GM21786 (cell line): Measurements from ENCODE around the gene FZD7.

Experiments used
- ATAC-seq: cut with Tn5 transposase; IDR thresholded peaks from one replicate; pipeline ENCODE4 v1.9.1; 2021; ENCODE audit not compliant: unreplicated experiment

The FZD7 gene

DNA sequence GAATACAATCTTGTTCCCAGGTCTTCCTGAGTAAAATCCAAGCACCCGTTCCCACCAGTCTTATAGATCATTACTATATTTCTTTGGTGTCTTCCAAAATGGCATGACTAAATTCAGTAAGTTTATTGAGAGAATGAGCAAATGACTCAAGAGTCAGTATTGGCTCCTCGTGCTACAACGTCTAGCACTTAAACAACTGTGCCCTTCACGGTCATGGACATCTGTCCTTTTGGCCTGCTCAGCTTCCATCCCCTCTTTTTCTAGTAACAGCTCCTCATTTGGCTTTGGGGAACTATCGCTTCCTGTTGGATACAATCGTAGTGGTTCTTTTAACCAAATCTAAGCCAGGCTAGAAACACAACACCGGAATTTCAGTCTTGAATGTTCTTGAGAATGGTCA is 24.1 kb upstream of the FZD7 start:
- no peak for ATAC-seq

- no peak for ATAC-seq
These were observed 19.3 kb upstream of the FZD7 start for GRCh38 chr2:202014318-202014717.

- ATAC-seq, result no peak
These were observed 18.9 kb upstream of the FZD7 start for GRCh38 chr2:202014759-202015211.

DNA sequence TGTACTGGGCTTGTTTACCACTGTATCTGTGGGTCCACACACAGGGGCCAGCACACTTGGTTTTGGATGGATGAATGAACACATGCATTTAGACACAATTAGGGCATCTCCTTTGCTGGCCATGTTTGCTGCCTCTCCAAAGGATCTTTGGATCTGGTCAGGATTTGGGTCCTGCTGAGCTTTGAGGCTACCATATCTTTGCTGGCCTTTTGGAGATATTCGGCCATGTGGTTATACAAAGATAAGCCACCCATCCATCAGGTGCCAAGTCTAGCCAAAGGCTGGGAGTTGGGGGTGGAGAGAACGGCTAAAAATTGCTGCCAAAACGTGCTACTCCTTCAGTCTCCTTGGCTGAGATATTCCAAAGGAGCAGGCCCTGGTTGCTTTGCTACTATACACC is 18.2 kb upstream of the FZD7 start:
- no peak for ATAC-seq

- no peak for ATAC-seq
These were observed 17.0 kb upstream of the FZD7 start for GRCh38 chr2:202016579-202017227.

GRCh38 chr2:202017940-202018339 is 15.7 kb upstream of the FZD7 start:
- ATAC-seq, result no peak

- ATAC-seq, result no peak
These were observed 14.7 kb upstream of the FZD7 start for GRCh38 chr2:202018950-202019349.

DNA sequence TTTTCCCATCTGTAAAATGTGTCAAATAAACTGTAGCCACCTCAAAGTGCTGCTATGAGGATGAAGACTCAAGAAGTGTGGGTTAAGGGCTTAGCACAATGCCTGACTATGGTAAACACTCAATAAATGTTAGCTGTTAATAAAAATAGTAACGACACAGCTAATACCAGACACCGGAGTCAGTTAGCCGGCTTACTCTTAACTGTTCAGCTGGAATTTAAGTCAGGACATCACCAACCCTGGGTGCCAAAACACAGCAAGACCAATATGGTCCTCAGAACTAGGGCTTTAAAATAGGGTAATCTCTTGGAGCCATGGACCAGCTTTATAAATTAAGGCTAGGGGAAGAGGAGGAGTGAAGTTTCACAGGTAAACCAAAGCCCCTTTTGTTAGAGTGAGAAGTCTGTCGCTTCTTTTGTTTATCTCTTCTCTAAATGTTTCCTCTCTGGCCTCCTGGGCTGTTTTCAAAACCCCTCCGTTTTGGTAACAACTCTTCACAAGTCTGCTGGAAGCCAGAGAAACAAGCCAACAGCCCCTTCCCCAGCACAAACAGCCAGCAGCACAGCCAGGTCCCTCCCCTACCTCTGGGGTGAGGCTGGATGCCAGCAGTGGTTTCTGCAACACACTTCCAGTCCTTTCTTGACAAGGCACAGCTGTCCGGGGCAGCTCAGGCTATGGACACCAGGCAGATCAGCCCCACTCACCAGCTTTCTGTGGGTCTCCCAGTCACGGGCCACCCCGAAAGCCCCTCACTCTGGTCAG is 13.8 kb upstream of the FZD7 start:
- no peak for ATAC-seq

DNA sequence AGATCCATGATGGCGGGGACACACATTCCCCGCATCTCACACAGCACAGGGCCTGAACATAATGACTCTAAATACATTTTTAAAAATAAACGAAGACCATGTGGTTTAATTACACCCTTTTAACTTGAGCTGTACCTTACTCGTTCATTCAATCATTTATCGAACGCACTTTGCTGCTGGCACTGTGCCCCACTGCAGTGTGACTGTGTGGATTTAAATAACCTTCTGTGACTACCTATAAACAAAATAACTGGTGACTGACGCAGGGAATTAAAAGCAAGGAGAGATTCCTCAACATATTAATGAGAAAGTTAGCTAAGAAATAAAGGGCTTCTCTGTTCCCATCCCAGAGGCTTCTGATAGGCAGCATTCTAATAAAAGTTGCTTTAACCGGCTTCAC is 10.9 kb upstream of the FZD7 start:
- ATAC-seq, result no peak

DNA sequence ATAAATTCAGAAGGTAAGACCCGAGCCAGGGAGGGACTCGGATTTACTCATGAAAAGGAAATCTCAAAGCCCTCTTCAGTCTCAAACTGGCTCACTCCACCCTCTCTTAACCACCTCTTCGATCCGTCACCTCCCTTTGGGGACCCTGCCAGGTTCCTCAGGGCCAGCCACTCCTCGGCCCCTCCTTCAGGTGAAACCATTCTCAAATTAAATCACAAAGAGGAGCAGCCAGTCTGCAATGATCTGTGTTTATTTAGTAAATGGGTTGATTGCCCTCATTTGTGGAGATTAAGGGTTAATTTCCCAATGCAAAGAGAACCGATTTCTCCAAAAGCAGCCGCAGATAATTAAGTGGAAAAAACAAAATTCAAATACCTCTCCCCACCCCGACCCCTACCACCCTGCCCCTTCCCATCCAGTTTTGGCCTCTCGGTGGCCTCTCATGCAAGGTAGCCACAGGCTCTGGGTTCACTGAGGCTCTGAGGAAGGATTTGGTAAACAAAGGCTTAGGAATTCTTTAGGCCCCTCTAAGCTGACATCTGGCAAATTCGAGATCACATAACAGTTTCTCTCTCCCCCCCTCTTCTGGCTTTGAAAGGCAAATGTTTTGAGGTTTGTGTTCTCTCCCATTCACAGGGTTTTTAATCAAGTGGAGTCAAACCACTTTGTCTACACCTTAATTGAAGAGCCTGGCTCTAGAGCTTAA is 10.3 kb upstream of the FZD7 start:
- ATAC-seq, result no peak

DNA sequence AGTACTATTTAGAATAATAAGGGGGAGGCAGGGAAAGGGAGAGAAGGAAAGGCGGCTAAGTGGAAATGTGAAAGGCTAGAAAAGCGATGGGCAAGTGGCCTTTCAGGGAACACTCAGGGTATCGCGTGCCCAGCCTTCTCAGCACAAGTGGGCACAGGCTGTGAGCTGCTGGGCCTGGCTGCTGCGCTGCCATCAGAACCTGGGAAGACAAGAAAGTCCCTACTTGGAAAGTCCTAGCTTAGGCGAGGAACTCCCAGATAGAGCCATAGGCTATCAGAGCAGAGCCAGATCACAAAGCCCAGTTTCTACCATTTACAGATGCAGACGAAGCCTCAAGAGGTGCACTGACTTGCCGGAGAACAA is 9.8 kb upstream of the FZD7 start:
- ATAC-seq, result no peak

GRCh38 chr2:202024871-202025270 is 8.8 kb upstream of the FZD7 start:
- no peak for ATAC-seq

DNA sequence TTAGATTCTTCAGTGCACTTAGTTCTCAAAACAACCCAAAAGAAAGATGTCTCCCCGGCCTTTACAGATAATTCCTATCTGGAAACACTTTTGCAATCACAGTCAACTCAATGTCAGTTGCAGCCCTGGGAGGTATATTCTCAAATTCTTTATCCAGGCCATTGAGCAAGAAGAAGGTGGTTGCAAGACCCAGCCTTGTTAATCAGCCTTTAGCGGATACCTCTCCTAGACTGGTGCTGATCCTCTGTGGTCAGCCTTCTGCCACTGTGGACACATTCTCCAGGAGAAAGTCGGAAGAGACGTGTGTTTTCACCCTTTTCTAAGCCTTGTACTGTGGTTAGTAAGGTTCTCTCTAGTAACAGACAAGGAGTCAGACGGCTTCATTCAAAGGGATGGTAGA is 7.8 kb upstream of the FZD7 start:
- ATAC-seq, result no peak

GRCh38 chr2:202026507-202026906 is 7.1 kb upstream of the FZD7 start:
- no peak for ATAC-seq

- ATAC-seq, result no peak
These were observed 3.0 kb upstream of the FZD7 start for GRCh38 chr2:202030691-202031090.

DNA sequence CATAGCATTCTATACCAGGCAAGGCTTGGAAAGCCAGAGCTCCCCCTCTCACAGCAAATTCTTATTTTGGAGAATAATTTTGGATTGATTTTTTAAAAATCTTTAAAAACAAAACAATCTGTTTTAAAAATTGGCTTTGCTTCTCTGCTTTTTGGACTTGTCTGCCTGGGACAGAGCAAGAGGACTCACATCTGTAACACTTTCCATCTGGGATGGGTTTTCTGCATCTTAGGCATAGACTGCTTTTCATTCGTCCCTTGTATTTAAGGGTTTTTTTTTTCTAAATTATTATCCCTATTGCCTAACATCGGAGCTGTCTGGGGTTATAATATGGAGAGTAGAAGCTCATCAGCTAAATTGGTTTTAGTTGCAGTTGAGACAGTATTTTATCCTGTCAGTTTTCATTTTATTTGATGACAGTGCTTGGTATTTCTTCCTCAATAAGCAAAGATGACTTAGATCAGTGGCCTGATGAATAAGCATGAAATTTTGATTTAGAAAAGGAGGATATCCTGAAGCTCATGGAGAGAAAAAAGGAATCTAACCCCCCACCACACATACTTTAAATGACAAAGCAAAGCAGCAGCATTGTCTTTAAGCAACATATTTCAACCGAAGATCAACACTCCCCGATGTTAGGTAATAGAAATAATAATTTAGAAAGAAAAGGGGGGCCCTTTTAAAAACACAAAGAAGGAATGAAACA is 2.3 kb upstream of the FZD7 start:
- no peak for ATAC-seq

DNA sequence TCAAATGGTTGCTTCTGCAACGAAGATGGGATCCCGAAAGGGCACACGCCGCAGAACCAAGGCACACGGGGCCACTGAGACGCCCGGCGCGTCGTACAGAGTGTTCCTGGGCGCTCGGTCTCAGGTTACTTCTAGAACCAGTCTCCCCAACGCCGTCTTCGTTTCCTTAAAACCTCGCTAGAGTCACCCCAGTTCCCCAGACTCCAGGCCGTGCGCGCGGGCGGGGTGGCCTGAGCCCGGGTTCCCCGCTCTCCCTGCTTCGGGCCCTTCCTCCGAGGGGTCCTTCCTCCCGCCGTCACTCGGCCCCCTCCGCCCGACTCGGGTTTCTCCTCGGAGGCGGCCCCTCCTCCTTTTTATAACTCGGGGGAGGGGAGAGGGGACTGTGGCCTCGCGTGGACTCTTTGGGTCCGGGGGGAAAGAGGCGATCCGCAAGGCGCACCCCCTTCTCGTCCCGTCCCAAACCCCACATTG is 774 bp upstream of the FZD7 start:
- peak; percentile 11 for ATAC-seq

DNA sequence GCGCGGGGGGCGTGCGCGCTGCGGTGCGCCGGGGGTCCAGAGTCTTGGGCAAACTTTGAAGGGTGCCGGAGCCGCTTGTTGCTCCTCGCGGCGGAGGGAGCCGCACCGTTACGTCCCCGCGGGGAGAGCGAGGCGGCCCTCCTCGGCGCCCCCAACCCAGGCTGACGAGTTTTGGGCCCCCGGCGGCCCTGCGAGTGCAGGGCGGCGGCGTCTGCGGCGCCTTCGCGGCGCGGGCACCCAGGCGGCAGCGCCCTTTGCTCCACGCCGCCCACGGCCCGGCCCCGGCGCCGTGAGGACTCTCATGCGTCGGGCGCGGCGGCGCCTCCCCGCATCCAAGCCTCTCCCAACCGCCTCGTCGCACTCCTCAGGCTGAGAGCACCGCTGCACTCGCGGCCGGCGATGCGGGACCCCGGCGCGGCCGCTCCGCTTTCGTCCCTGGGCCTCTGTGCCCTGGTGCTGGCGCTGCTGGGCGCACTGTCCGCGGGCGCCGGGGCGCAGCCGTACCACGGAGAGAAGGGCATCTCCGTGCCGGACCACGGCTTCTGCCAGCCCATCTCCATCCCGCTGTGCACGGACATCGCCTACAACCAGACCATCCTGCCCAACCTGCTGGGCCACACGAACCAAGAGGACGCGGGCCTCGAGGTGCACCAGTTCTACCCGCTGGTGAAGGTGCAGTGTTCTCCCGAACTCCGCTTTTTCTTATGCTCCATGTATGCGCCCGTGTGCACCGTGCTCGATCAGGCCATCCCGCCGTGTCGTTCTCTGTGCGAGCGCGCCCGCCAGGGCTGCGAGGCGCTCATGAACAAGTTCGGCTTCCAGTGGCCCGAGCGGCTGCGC is 814 bp downstream of the FZD7 start:
- peak; percentile 16 for ATAC-seq

- ATAC-seq, result no peak
These were observed 1.7 kb downstream of the FZD7 start for GRCh38 chr2:202035089-202035940.

GRCh38 chr2:202035941-202036372 is 2.3 kb downstream of the FZD7 start:
- ATAC-seq, result no peak
